Measurements from ENCODE around the gene SLC44A3.

Gene SLC44A3

DNA sequence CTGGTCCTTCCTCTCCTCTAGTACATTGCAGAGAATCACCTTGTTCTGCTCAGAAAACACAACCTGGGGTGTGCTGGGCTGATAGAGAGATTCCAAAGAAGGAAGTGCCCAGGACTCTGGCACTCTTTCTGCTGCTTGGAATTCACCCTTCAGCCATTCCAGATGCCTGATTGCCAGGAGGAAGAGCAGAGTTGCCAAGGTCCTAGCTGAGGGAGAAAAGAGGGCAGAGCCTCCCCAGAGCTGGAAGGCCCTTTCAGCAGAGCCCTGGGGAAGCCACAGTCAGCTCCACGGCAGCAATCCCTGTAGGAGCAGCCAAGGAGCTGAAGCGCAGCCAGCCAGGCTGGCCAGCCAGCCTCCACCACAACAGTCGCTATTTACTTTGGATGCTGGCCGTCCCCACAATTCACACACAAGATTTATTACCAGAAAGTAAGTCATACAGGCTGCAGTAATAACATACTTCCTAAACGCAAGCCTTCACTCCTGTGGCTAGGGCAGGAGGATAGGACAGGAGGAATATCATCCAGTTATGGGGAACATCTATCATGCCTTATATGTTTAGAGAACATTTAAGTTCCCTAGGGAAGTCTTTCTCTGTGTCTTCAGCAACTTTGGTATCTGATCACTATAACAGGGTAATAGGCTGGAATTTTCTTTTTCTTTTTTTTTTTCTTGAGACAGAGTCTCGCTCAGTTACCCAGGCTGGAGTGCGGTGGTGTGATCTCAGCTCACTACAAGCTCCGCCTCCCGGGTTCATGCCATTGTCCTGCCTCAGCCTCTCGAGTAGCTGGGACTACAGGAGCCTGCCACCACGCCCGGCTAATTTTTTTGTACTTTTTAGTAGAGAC is 36.6 kb upstream of the SLC44A3 start:
- Histone ChIP-seq H3K9me3 (no peaks in the 10 kb centered on the region), H3K4me2 (no peak overlapping the region), H3K27ac (no peak overlapping the region)

DNA sequence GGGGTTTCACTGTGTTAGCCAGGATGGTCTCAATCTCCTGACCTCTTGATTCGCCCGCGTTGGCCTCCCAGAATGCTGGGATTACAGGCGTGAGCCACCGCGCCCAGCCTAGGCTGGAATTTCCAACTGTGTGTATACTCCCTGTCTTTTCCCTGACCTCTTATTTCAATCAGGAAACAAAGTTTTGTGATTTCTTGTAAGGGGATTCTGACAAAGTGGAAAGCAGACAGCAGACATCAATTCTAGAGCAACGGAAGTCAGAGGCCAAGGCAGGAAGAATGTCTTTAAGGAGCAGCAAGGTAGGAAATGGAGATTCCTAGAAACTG is 36.0 kb upstream of the SLC44A3 start:
- no peak for TF ChIP-seq Cebpa-rat (IDR thresholded peaks at IDR 0.05)
- Histone ChIP-seq H3K27ac (no peak overlapping the region), H3K9ac (no peak overlapping the region)

More for the DNA sequence above, 36.6 kb upstream of the SLC44A3 start:
- TF ChIP-seq Cebpa-rat (IDR thresholded peaks at IDR 0.05) = no peak
- no peaks in the 10 kb centered on the region for H4K20me1 ChIP-seq
- H3K36me3 ChIP-seq = no peaks in the 10 kb centered on the region
- H3K27me3 ChIP-seq = no peaks in the 10 kb centered on the region
- H3K4me3 ChIP-seq = no peak overlapping the region
- no peaks in the 10 kb centered on the region for H3K4me1 ChIP-seq
- H3K9ac ChIP-seq = no peak overlapping the region

DNA sequence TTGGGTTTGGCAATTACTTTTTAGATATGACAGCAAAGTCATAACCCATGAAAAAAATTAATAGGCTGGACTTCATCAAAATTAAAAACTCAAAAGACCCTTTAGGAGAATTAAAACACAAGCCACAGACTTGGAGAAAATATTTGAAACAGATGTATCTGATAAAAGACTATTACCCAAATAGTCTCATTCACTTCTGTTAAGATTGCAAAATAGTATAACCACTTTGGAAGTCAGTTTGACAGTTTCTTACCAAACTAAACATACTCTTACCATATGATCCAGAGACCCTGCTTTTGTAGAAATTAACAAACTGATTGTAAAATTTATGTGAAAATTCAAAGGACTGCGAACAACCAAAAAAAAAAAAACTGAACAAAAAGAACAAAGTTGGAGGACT is 32.5 kb upstream of the SLC44A3 start:
- no peaks in the 10 kb centered on the region for H3K36me3 ChIP-seq
- no peak overlapping the region for H3K27ac ChIP-seq
- no peak overlapping the region for H3K4me2 ChIP-seq
- H3K27me3 ChIP-seq = no peaks in the 10 kb centered on the region
- H3K9me3 ChIP-seq = no peaks in the 10 kb centered on the region
- H3K4me1 ChIP-seq = peaks cover 12% of the 10 kb centered on the region
- no peaks in the 10 kb centered on the region for H4K20me1 ChIP-seq
- no peak overlapping the region for H3K4me3 ChIP-seq
- no peak overlapping the region for H3K9ac ChIP-seq
- TF ChIP-seq Cebpa-rat (IDR thresholded peaks at IDR 0.05) = no peak

More for the DNA sequence above, 36.0 kb upstream of the SLC44A3 start:
- H3K4me3 ChIP-seq = no peak overlapping the region
- no peaks in the 10 kb centered on the region for H4K20me1 ChIP-seq
- H3K4me1 ChIP-seq = no peaks in the 10 kb centered on the region
- H3K9me3 ChIP-seq = no peaks in the 10 kb centered on the region
- no peaks in the 10 kb centered on the region for H3K27me3 ChIP-seq
- no peaks in the 10 kb centered on the region for H3K36me3 ChIP-seq
- H3K4me2 ChIP-seq = no peak overlapping the region

DNA sequence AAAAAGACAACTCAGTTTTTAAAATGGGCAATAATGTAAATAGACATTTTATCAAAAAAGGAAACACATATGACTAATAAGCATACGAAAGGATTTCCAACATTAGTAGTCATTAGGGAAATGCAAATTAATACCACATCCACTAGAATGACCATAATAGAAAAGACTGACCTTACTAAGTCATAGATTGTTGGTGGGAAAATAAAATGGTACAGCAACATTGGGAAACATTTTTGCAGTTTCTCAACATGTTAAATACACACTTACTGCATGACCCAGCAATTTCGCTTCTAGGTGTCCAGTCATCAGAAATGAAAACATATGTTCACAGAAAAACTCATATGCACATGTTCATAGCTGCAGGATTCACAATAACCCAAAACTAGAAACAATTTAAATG is 29.9 kb upstream of the SLC44A3 start:
- peaks cover 29% of the 10 kb centered on the region for H3K4me1 ChIP-seq
- H3K4me2 ChIP-seq = no peak overlapping the region

GRCh38 chr1:94790670-94791069 is 29.5 kb upstream of the SLC44A3 start:
- H3K9me3 ChIP-seq = peaks cover 5% of the 10 kb centered on the region; the same call in 1 of the 2 replicates
- peaks cover 33% of the 10 kb centered on the region for H3K4me1 ChIP-seq
- H3K4me2 ChIP-seq = no peak overlapping the region
- H3K27ac ChIP-seq = no peak overlapping the region
- TF ChIP-seq Cebpa-rat (IDR thresholded peaks at IDR 0.05) = no peak
- no peaks in the 10 kb centered on the region for H3K27me3 ChIP-seq
- H3K9ac ChIP-seq = no peak overlapping the region
- no peak overlapping the region for H3K4me3 ChIP-seq
- H4K20me1 ChIP-seq = no peaks in the 10 kb centered on the region
- H3K36me3 ChIP-seq = no peaks in the 10 kb centered on the region

More for the DNA sequence above, 29.9 kb upstream of the SLC44A3 start:
- no peak overlapping the region for H3K9ac ChIP-seq
- no peak overlapping the region for H3K4me3 ChIP-seq
- H4K20me1 ChIP-seq = no peaks in the 10 kb centered on the region
- H3K27ac ChIP-seq = no peak overlapping the region
- TF ChIP-seq Cebpa-rat (IDR thresholded peaks at IDR 0.05) = no peak
- no peaks in the 10 kb centered on the region for H3K27me3 ChIP-seq
- H3K36me3 ChIP-seq = no peaks in the 10 kb centered on the region
- H3K9me3 ChIP-seq = peaks cover 5% of the 10 kb centered on the region; the same call in 1 of the 2 replicates

DNA sequence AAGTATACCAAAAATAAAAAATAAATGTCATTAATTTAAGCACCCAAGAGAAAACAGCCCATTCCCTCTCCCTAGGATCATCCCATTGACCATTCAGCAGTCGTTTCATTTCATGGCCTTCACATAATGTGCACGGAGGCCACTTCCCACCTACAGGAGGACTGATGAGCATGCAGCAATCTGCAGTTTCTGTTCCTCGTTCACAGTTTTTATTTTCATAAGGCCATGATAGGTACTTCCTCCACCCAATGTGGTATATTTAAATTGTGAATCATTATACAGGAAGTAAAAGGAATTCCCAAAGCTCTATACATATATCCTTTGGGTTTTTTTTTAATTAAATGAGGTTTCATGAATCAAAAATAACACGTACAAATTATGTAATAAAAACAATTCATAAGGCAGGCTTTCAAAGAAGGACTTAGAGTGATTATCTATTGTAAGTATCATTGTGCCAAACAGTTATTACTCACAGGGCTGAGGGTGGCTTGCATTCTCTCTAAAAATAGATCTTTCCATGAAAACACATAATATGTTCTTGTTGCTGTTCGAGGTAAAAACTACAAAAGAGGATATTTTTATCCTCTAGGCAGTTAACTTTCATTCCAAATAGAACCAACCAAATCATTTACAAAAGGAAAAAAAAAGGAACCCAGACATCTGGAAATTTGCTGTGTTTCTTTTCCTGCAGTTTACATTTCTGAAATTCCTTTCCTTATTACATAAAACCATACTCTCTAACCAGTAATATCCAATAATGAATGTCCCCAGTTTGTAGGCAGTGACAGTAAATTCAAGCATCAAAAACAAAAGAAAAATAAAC is 27.5 kb upstream of the SLC44A3 start:
- H3K9me3 ChIP-seq = peaks cover 5% of the 10 kb centered on the region; the same call in 1 of the 2 replicates
- H3K9ac ChIP-seq = no peak overlapping the region
- H3K27ac ChIP-seq = no peak overlapping the region
- H4K20me1 ChIP-seq = no peaks in the 10 kb centered on the region
- H3K4me3 ChIP-seq = no peak overlapping the region
- no peak for TF ChIP-seq Cebpa-rat (IDR thresholded peaks at IDR 0.05)
- no peaks in the 10 kb centered on the region for H3K27me3 ChIP-seq
- H3K4me1 ChIP-seq = peaks cover 53% of the 10 kb centered on the region
- H3K36me3 ChIP-seq = no peaks in the 10 kb centered on the region
- H3K4me2 ChIP-seq = peak overlapping the region; percentile 41

GRCh38 chr1:94793296-94793656 is 26.9 kb upstream of the SLC44A3 start:
- Histone ChIP-seq H3K27ac (no peak overlapping the region), H3K9me3 (peaks cover 5% of the 10 kb centered on the region; the same call in 1 of the 2 replicates), H3K4me1 (peaks cover 59% of the 10 kb centered on the region), H3K9ac (no peak overlapping the region), H3K4me2 (0 out of 2 replicates have a peak overlapping the region, but pooled peaks have one; percentile 41), H3K36me3 (no peaks in the 10 kb centered on the region), H3K27me3 (no peaks in the 10 kb centered on the region), H4K20me1 (no peaks in the 10 kb centered on the region), H3K4me3 (no peak overlapping the region)
- no peak for TF ChIP-seq Cebpa-rat (IDR thresholded peaks at IDR 0.05)

DNA sequence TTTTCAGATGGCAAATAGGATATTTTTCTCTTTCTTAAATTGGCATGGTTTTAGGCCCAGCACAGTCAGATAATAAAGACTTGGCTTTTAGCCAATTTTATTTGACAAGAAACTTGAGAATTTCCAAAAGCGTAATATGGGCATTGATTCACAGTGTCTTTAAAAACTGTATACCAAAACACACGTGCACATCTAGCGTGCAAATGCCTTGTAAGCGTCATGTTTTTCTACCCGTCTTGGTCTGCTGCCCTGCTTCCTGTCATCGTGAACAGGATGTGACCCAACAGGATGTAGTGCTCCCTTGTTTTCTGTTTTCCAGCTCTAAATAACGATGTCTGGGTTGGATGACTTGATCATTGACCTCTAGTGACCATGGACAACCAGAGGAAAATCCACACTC is 24.7 kb upstream of the SLC44A3 start:
- Histone ChIP-seq H3K9ac (no peak overlapping the region), H3K36me3 (no peaks in the 10 kb centered on the region), H3K27me3 (no peaks in the 10 kb centered on the region), H3K9me3 (peaks cover 5% of the 10 kb centered on the region; the same call in 1 of the 2 replicates), H4K20me1 (no peaks in the 10 kb centered on the region), H3K4me2 (peak overlapping the region; percentile 64), H3K4me1 (peaks cover 63% of the 10 kb centered on the region), H3K27ac (peak overlapping the region; percentile 2), H3K4me3 (0 out of 2 replicates have a peak overlapping the region, but pooled peaks have one; percentile 4)
- no peak for TF ChIP-seq Cebpa-rat (IDR thresholded peaks at IDR 0.05)

DNA sequence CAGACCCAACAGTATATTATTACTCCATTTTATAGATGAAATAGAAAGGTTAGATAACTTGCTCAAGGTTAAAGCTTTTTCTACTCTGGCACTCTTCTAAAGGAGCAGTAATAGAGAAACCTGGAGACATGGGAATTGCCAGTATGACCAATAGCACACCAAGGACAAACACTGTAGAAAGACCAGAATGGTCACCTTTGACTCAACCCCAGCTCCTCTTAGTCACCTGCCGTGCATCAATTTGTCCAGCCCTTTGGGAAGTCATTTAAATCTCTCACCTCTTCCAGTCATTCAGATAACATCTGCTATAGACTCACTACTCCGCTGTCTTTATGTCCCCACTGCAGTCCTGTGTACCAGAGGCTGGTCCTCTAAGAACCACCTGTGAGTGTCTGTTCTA is 23.9 kb upstream of the SLC44A3 start:
- H3K27ac ChIP-seq = 0 out of 2 replicates have a peak overlapping the region, but pooled peaks have one; percentile 2

DNA sequence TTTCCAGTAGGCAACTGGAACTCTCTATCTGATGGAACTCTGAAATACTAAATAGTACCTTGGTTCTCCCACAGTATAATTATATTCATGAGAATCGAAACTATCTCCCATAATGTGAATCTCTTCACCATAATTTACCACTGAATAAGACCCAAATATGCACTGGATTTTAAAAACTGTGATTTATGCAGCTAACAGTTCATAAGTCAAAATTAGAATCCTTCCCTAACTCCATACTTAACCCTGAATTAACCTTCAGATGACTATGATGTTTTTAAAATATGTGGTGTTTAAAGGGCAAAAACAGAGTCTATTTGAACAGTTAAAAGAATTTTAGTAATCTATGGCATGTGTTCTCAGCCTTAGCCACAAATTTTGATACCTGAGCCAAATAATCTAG is 22.9 kb upstream of the SLC44A3 start:
- Histone ChIP-seq H4K20me1 (no peaks in the 10 kb centered on the region), H3K9ac (no peak overlapping the region), H3K4me3 (no peak overlapping the region), H3K27ac (no peak overlapping the region), H3K27me3 (no peaks in the 10 kb centered on the region), H3K36me3 (no peaks in the 10 kb centered on the region), H3K9me3 (peaks cover 5% of the 10 kb centered on the region; the same call in 1 of the 2 replicates), H3K4me2 (peak overlapping the region; percentile 29), H3K4me1 (peaks cover 62% of the 10 kb centered on the region)
- TF ChIP-seq Cebpa-rat (IDR thresholded peaks at IDR 0.05) = no peak

More for the DNA sequence above, 23.9 kb upstream of the SLC44A3 start:
- peaks cover 63% of the 10 kb centered on the region for H3K4me1 ChIP-seq
- no peak for TF ChIP-seq Cebpa-rat (IDR thresholded peaks at IDR 0.05)
- H3K4me3 ChIP-seq = no peak overlapping the region
- peaks cover 5% of the 10 kb centered on the region; the same call in 1 of the 2 replicates for H3K9me3 ChIP-seq
- no peaks in the 10 kb centered on the region for H4K20me1 ChIP-seq
- H3K9ac ChIP-seq = no peak overlapping the region
- no peaks in the 10 kb centered on the region for H3K36me3 ChIP-seq
- no peaks in the 10 kb centered on the region for H3K27me3 ChIP-seq
- H3K4me2 ChIP-seq = peak overlapping the region; percentile 64; the same call in 1 of the 2 replicates
